Measurements from ENCODE around the gene SPAG5. TPM values are rescaled to one million over a fixed set of nuclear protein-coding genes. Genes with fewer than 3 reads are reported as not detected.
A peak's percentile ranks its signal among the peaks of the same experiment; 100 is the strongest.

The SPAG5 gene
- total RNA-seq, 1 experiment from 2014 or later: 219 TPM

GRCh38 chr17:28548417-28549130 lies 50.3 kb downstream of the SPAG5 start:
- Histone ChIP-seq H3K36me3 (ENCODE audit: insufficient read depth, low read length, poor library complexity, severe bottlenecking) (peaks cover 12% of the 10 kb centered on the region), H3K27ac (ENCODE audit: low read depth, low read length, poor library complexity, severe bottlenecking) (peak overlapping the region; percentile 56), H3K4me3 (ENCODE audit: low read depth, low read length, poor library complexity, severe bottlenecking) (no peak overlapping the region), H3K9me3 (ENCODE audit: low read depth, low read length, poor library complexity, severe bottlenecking) (no peaks in the 10 kb centered on the region), H3K27me3 (replicated peaks; ENCODE audit: insufficient read depth, low read depth, low read length, poor library complexity) (no peaks in the 10 kb centered on the region), H3K4me1 (ENCODE audit: insufficient read depth, low read length, poor library complexity, severe bottlenecking) (peaks cover 29% of the 10 kb centered on the region)
- no TSS peak for BruUV-seq (replicated peaks)
- CTCF ChIA-PET: no interaction called here
- TF ChIP-seq CTCF (conservative IDR thresholded peaks at IDR 0.05; ENCODE audit: low read depth, low read length) (0 out of 2 replicates have a peak, but pooled peaks have one; percentile 8), EZH2 (IDR thresholded peaks at IDR 0.05; ENCODE audit: borderline replicate concordance, low read depth, low read length, poor library complexity, severe bottlenecking) (no peak)
- intact Hi-C loops (cut with micrococcal nuclease; ENCODE audit: unreplicated experiment): no loop called here
- POLR2A ChIA-PET (ENCODE audit: low non-redundant PET): no interaction called here
- no peak for DNase-seq (ENCODE audit: low spot score)

GRCh38 chr17:28547623-28548416 lies 51.0 kb downstream of the SPAG5 start:
- DNase-seq (ENCODE audit: low spot score): peak; percentile 79
- ChIA-PET POLR2A (ENCODE audit: low non-redundant PET) (no interaction called here), CTCF (interaction anchor here (0.9 kb wide), 1 partner anchor 13 kb away, joined by 3 read pairs; no protein-coding TSS in a partner anchor)
- BruUV-seq (replicated peaks): no TSS peak
- TF ChIP-seq EZH2 (IDR thresholded peaks at IDR 0.05; ENCODE audit: borderline replicate concordance, low read depth, low read length, poor library complexity, severe bottlenecking): no peak
- peak; percentile 93 for TF ChIP-seq CTCF (conservative IDR thresholded peaks at IDR 0.05; ENCODE audit: low read depth, low read length)
- H3K4me3 ChIP-seq (ENCODE audit: low read depth, low read length, poor library complexity, severe bottlenecking): no peak overlapping the region
- H3K4me1 ChIP-seq (ENCODE audit: insufficient read depth, low read length, poor library complexity, severe bottlenecking): peaks cover 26% of the 10 kb centered on the region
- H3K27me3 ChIP-seq (replicated peaks; ENCODE audit: insufficient read depth, low read depth, low read length, poor library complexity): no peaks in the 10 kb centered on the region
- intact Hi-C loops (cut with micrococcal nuclease; ENCODE audit: unreplicated experiment): no loop called here
- no peaks in the 10 kb centered on the region for H3K9me3 ChIP-seq (ENCODE audit: low read depth, low read length, poor library complexity, severe bottlenecking)
- no peak overlapping the region for H3K27ac ChIP-seq (ENCODE audit: low read depth, low read length, poor library complexity, severe bottlenecking)
- H3K36me3 ChIP-seq (ENCODE audit: insufficient read depth, low read length, poor library complexity, severe bottlenecking): peaks cover 12% of the 10 kb centered on the region

- ChIA-PET POLR2A (ENCODE audit: low non-redundant PET) (no interaction called here), CTCF (interaction anchor here (0.9 kb wide), 1 partner anchor 12 kb away, joined by 3 read pairs; no protein-coding TSS in a partner anchor)
- Histone ChIP-seq H3K4me1 (ENCODE audit: insufficient read depth, low read length, poor library complexity, severe bottlenecking) (peaks cover 23% of the 10 kb centered on the region), H3K27me3 (replicated peaks; ENCODE audit: insufficient read depth, low read depth, low read length, poor library complexity) (no peaks in the 10 kb centered on the region), H3K4me3 (ENCODE audit: low read depth, low read length, poor library complexity, severe bottlenecking) (no peak overlapping the region), H3K36me3 (ENCODE audit: insufficient read depth, low read length, poor library complexity, severe bottlenecking) (peaks cover 12% of the 10 kb centered on the region), H3K9me3 (ENCODE audit: low read depth, low read length, poor library complexity, severe bottlenecking) (no peaks in the 10 kb centered on the region), H3K27ac (ENCODE audit: low read depth, low read length, poor library complexity, severe bottlenecking) (no peak overlapping the region)
- intact Hi-C loops (cut with micrococcal nuclease; ENCODE audit: unreplicated experiment): no loop called here
- TSS peak; percentile 14 for BruUV-seq (replicated peaks)
- TF ChIP-seq CTCF (conservative IDR thresholded peaks at IDR 0.05; ENCODE audit: low read depth, low read length) (no peak), EZH2 (IDR thresholded peaks at IDR 0.05; ENCODE audit: borderline replicate concordance, low read depth, low read length, poor library complexity, severe bottlenecking) (no peak)
- DNase-seq (ENCODE audit: low spot score): no peak
These were observed 51.7 kb downstream of the SPAG5 start for GRCh38 chr17:28547096-28547622.

Data from A673 (cell line).